Measurements from ENCODE around the gene SHANK1. TPM values are rescaled to one million over a fixed set of nuclear protein-coding genes. Genes with fewer than 3 reads are reported as not detected.

SHANK1 gene
- polyA plus RNA-seq, 3 donors = not detected

DNA sequence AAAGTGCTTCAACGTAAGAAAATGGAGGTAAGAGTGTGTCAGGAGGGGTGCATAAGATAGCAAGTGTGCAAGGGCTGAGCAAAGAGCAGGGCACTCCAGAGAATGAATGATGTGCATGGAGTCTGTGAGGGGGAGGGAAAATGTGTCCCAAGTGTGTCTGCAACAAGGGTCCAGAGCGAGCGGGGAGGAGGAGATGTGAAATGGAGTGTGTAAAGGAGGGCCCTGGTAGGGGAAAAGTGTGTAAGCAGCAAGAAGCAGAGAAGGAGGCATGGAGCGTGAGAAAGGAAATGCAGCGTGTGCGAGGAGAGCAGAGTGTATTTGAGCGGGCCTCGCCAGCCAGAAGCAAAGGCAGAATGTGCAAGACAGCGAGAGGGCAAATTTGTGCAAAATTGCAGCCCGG lies 58.6 kb downstream of the SHANK1 start:
- H3K27ac ChIP-seq (ENCODE audit: low read depth in 1 of 2, low read length in 2 of 2) = no peak overlapping the region
- intact Hi-C loops (cut with micrococcal nuclease) = loop anchor here in 1 of 2 donors (10.0 kb wide), 1 partner anchor 124 kb away; no protein-coding TSS in a partner anchor
- no peak overlapping the region for H3K4me3 ChIP-seq (replicated peaks in 1 of 3; ENCODE audit: low read depth in 2 of 3, low read length in 3 of 3)
- H3K27me3 ChIP-seq (ENCODE audit: control insufficient read depth in 2 of 2, insufficient read depth in 2 of 2, low read length in 2 of 2) = peaks cover 15 to 44% of the 10 kb centered on the region in 2 donors
- H3K4me3 Mint-ChIP-seq = peak overlapping the region in 1 of 2 donors; percentile 5
- peaks cover 17 to 55% (median 33%) of the 10 kb centered on the region in 7 donors for H3K9me3 Mint-ChIP-seq
- H3K27ac Mint-ChIP-seq = no peak overlapping the region
- no peak overlapping the region for H3K9ac ChIP-seq (ENCODE audit: insufficient read depth, low read length, poor library complexity, severe bottlenecking)
- H3K36me3 Mint-ChIP-seq = peaks cover 0 to 4% of the 10 kb centered on the region in 2 donors
- no peaks in the 10 kb centered on the region for H3K36me3 ChIP-seq (replicated peaks in 1 of 2; ENCODE audit: control insufficient read depth in 1 of 2, insufficient read depth in 2 of 2, low read length in 2 of 2)
- H4K20me1 ChIP-seq (ENCODE audit: insufficient read depth, low read length) = no peaks in the 10 kb centered on the region
- no peak for TF ChIP-seq CTCF (IDR thresholded peaks at IDR 0.05)
- H3K9me3 ChIP-seq (replicated peaks in 1 of 2; ENCODE audit: control insufficient read depth in 1 of 2, insufficient read depth in 1 of 2, low read length in 2 of 2) = peaks cover 16 to 23% of the 10 kb centered on the region in 2 donors
- no peak overlapping the region for H2AFZ ChIP-seq (ENCODE audit: insufficient read depth, low read depth, low read length, poor library complexity, severe bottlenecking)
- WGBS (ENCODE audit: insufficient coverage) = 89% methylated on average over 10 of the region's 10 CpGs
- no peaks in the 10 kb centered on the region for H3K79me2 ChIP-seq (ENCODE audit: insufficient read depth, low read length)
- peaks cover 14 to 18% of the 10 kb centered on the region in 2 donors for H3K4me1 ChIP-seq (ENCODE audit: control insufficient read depth in 1 of 2, insufficient read depth in 2 of 2, low read length in 2 of 2)
- H3K27me3 Mint-ChIP-seq (ENCODE audit: low read depth in 3 of 3) = peaks cover 60 to 81% (median 79%) of the 10 kb centered on the region in 3 donors
- DNase-seq = no peak
- peaks cover 18% of the 10 kb centered on the region for H3K4me1 Mint-ChIP-seq
- no peak overlapping the region for H3K4me2 ChIP-seq (replicated peaks; ENCODE audit: extremely low read depth, low read length, poor library complexity, severe bottlenecking)

DNA sequence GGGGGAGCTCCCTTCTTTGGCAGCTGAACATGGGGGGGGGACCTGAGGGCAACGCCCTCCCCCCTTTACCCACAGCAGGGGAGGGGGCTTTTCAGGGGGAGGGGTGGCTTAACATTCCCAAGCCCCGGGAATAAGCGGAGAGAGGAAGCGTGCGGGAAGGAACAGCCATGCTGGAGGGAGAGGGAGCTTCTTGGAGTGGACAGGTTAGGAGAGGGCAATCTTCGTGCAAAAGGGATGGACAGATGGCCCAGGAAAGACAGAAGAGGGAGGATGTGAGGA lies 59.6 kb downstream of the SHANK1 start:
- Mint-ChIP-seq H3K27me3 (ENCODE audit: low read depth in 3 of 3) (peaks cover 51 to 73% (median 72%) of the 10 kb centered on the region in 3 donors), H3K4me1 (peaks cover 18% of the 10 kb centered on the region), H3K4me3 (peak overlapping the region in 1 of 2 donors; percentile 77), H3K9me3 (peaks cover 21 to 60% (median 39%) of the 10 kb centered on the region in 7 donors), H3K36me3 (peaks cover 0 to 4% of the 10 kb centered on the region in 2 donors), H3K27ac (no peak overlapping the region)
- Histone ChIP-seq H3K4me1 (ENCODE audit: control insufficient read depth in 1 of 2, insufficient read depth in 2 of 2, low read length in 2 of 2) (peaks cover 14 to 18% of the 10 kb centered on the region in 2 donors), H3K27ac (ENCODE audit: low read depth in 1 of 2, low read length in 2 of 2) (no peak overlapping the region), H3K36me3 (replicated peaks in 1 of 2; ENCODE audit: control insufficient read depth in 1 of 2, insufficient read depth in 2 of 2, low read length in 2 of 2) (no peaks in the 10 kb centered on the region), H3K9ac (ENCODE audit: insufficient read depth, low read length, poor library complexity, severe bottlenecking) (no peak overlapping the region), H3K4me2 (replicated peaks; ENCODE audit: extremely low read depth, low read length, poor library complexity, severe bottlenecking) (no peak overlapping the region), H3K79me2 (ENCODE audit: insufficient read depth, low read length) (no peaks in the 10 kb centered on the region), H3K9me3 (replicated peaks in 1 of 2; ENCODE audit: control insufficient read depth in 1 of 2, insufficient read depth in 1 of 2, low read length in 2 of 2) (peaks cover 26 to 30% of the 10 kb centered on the region in 2 donors), H3K27me3 (ENCODE audit: control insufficient read depth in 2 of 2, insufficient read depth in 2 of 2, low read length in 2 of 2) (peaks cover 13 to 34% of the 10 kb centered on the region in 2 donors), H2AFZ (ENCODE audit: insufficient read depth, low read depth, low read length, poor library complexity, severe bottlenecking) (no peak overlapping the region), H4K20me1 (ENCODE audit: insufficient read depth, low read length) (no peaks in the 10 kb centered on the region), H3K4me3 (replicated peaks in 1 of 3; ENCODE audit: low read depth in 2 of 3, low read length in 3 of 3) (no peak overlapping the region)
- no peak for TF ChIP-seq CTCF (IDR thresholded peaks at IDR 0.05)
- WGBS (ENCODE audit: insufficient coverage) = 77% methylated on average over 5 of the region's 6 CpGs
- no peak for DNase-seq
- intact Hi-C loops (cut with micrococcal nuclease) = loop anchor here in 1 of 2 donors (10.0 kb wide), 1 partner anchor 125 kb away; no protein-coding TSS in a partner anchor
